ENCODE results near the gene ZCCHC24. TPM values are rescaled to one million over a fixed set of nuclear protein-coding genes. Genes with fewer than 3 reads are reported as not detected.
"Not testable (repeated sequence)": the region's sequence is repeated elsewhere in the genome, so short reads cannot be mapped to it uniquely, and the experiment has no call there.

The ZCCHC24 gene
- polyA plus RNA-seq, 1 donor = 19.8 TPM

GRCh38 chr10:79346388-79347225 lies 98.8 kb downstream of the ZCCHC24 start:
- DNase-seq = no peak

GRCh38 chr10:79346012-79346340 lies 99.4 kb downstream of the ZCCHC24 start:
- DNase-seq = no peak

GRCh38 chr10:79345241-79346011 lies 100.0 kb downstream of the ZCCHC24 start:
- DNase-seq = no peak

- no peak for DNase-seq
Measured at GRCh38 chr10:79344502-79345195, 100.8 kb downstream of the ZCCHC24 start.

- DNase-seq = no peak
Measured at GRCh38 chr10:79342811-79343561, 102.4 kb downstream of the ZCCHC24 start.

GRCh38 chr10:79342295-79342761 lies 103.1 kb downstream of the ZCCHC24 start:
- no peak for DNase-seq

- DNase-seq = no peak
Measured at GRCh38 chr10:79340646-79341244, 104.7 kb downstream of the ZCCHC24 start.

GRCh38 chr10:79339266-79339665 lies 106.2 kb downstream of the ZCCHC24 start:
- DNase-seq = no peak

- not testable (repeated sequence) for DNase-seq
Measured at GRCh38 chr10:79337783-79338469, 107.5 kb downstream of the ZCCHC24 start.

GRCh38 chr10:79336739-79337138 lies 108.7 kb downstream of the ZCCHC24 start:
- DNase-seq = no peak

GRCh38 chr10:79336276-79336675 lies 109.1 kb downstream of the ZCCHC24 start:
- no peak for DNase-seq

- DNase-seq = no peak
Measured at GRCh38 chr10:79335470-79336235, 109.8 kb downstream of the ZCCHC24 start.

GRCh38 chr10:79335094-79335469 lies 110.3 kb downstream of the ZCCHC24 start:
- DNase-seq = no peak

GRCh38 chr10:79334573-79334972 lies 110.9 kb downstream of the ZCCHC24 start:
- no peak for DNase-seq

GRCh38 chr10:79333513-79333912 lies 111.9 kb downstream of the ZCCHC24 start:
- DNase-seq = no peak

- not testable (repeated sequence) for DNase-seq
Measured at GRCh38 chr10:79332610-79333315, 112.7 kb downstream of the ZCCHC24 start.
